Measurements from ENCODE around the gene FAM234B.

The FAM234B gene

DNA sequence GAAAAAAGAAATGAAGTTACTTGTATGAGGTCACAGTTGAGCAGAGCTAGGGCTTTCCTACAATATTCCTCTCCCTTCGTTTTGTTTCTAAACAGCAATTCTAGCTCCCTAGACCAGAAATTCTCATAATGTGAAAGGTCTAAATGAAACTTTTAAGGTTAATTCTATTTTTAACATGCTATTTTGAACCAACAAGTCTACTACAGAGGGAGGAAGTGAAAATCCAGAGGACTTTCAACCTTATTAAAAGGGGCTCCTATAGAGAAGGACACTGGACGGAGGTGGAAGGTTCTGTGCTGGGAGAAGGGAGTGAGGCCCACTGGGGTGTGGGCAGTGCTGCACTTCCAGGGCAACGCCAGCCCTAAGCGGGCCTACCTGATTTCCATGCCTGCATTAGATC lies 45.9 kb downstream of the FAM234B start:
- H3K4me3 ChIP-seq (ENCODE audit: low read depth, low read length) = no peak overlapping the region
- TF ChIP-seq, protein P1, sequence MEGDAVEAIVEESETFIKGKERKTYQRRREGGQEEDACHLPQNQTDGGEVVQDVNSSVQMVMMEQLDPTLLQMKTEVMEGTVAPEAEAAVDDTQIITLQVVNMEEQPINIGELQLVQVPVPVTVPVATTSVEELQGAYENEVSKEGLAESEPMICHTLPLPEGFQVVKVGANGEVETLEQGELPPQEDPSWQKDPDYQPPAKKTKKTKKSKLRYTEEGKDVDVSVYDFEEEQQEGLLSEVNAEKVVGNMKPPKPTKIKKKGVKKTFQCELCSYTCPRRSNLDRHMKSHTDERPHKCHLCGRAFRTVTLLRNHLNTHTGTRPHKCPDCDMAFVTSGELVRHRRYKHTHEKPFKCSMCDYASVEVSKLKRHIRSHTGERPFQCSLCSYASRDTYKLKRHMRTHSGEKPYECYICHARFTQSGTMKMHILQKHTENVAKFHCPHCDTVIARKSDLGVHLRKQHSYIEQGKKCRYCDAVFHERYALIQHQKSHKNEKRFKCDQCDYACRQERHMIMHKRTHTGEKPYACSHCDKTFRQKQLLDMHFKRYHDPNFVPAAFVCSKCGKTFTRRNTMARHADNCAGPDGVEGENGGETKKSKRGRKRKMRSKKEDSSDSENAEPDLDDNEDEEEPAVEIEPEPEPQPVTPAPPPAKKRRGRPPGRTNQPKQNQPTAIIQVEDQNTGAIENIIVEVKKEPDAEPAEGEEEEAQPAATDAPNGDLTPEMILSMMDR (IDR thresholded peaks at IDR 0.05; ENCODE audit: borderline replicate concordance, insufficient read depth, low read depth, low read length) = no peak

DNA sequence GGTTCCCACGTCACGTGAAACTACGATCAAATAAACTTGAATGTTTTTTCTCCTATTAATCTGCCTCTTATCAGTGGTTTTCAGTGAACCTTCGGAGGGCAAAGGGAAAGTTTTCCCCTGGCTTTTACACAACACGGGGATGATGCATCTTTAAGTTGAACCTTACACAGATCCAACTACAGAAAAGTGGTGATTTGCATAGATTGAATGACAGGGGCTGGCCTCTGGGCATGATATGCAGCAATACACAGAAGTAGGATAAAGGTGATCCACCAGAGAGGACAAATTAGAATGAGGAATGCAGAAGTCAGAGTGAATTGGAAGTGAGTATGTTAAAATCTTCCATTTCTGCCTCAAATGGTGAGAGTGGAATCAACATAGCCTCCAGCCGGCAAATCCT lies 47.7 kb downstream of the FAM234B start:
- TF ChIP-seq, protein P1 (IDR thresholded peaks at IDR 0.05; ENCODE audit: borderline replicate concordance, insufficient read depth, low read depth, low read length) = no peak

DNA sequence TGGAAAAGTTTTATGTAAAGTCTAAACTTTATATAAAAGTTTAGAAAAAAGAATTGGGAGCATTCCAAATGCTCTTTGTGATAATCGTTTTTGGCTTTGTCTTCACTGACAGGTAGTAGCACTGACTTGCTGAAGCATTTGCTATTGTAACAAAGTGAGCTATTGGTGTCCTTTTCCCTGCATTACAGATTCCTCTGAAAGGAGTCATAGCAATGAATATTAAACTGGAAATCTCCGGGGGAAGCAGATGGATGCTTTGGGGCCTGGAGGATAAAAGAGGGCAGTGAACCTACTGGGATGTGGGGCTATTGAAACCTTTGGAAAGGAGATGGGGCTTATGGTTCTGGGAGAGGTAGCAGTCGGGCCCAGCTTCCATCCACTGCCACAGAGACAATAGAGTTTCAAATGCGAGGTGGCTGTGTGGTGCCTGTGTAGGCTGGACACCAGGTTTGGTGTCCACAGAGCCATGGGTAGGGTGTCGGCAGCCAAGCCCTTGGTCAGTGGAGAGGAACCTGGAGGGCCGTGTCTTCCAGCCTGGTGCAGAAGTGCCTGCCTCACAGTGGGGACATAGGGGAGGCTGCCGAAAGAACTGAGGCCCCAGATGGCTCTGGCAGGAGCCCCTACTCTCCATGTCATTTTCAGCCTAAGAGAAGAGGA lies 49.1 kb downstream of the FAM234B start:
- H3K4me3 ChIP-seq (ENCODE audit: low read depth, low read length) = no peak overlapping the region
- TF ChIP-seq, protein P1 (IDR thresholded peaks at IDR 0.05; ENCODE audit: borderline replicate concordance, insufficient read depth, low read depth, low read length) = no peak

More for the DNA sequence above, 47.7 kb downstream of the FAM234B start:
- H3K4me3 ChIP-seq (ENCODE audit: low read depth, low read length) = no peak overlapping the region

DNA sequence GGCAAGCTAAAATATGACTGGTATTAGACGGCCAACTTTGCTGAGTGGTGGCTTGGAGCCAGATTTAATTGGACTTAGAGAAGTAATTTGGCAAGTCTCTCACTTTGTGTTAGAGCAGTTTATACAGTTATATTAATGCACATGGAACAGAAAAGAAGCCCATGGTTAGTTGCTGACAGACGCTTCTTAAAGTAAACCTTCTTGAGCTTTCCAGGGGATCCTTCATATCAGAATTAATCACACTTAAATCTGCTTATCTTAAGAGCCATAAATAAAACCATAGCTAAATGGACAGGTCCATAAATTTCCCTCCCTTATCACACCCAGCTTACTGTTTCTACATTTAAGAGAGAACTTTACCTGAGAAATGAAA lies 49.7 kb downstream of the FAM234B start:
- TF ChIP-seq, protein P1 (IDR thresholded peaks at IDR 0.05; ENCODE audit: borderline replicate concordance, insufficient read depth, low read depth, low read length) = no peak
- H3K4me3 ChIP-seq (ENCODE audit: low read depth, low read length) = no peak overlapping the region

DNA sequence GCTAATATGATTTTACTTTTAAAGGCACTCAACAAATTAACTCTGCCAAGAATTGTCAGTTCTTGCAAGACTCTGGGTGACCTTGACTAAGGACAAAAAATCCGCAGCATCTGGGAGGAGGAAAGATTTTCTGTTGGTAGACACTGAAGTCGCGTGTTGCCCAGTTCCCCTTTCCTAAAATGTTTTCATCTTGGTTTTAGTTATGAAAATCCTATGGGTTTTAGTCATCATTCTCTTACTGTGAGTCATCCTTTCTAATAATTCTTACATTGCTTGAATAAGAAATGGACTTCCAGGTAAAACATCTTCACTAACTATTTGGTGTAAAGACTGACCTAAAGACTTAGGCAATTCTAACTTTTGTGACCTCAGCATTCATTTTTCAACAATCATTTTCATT lies 50.2 kb downstream of the FAM234B start:
- H3K4me3 ChIP-seq (ENCODE audit: low read depth, low read length) = no peak overlapping the region
- TF ChIP-seq, protein P1 (IDR thresholded peaks at IDR 0.05; ENCODE audit: borderline replicate concordance, insufficient read depth, low read depth, low read length) = no peak

DNA sequence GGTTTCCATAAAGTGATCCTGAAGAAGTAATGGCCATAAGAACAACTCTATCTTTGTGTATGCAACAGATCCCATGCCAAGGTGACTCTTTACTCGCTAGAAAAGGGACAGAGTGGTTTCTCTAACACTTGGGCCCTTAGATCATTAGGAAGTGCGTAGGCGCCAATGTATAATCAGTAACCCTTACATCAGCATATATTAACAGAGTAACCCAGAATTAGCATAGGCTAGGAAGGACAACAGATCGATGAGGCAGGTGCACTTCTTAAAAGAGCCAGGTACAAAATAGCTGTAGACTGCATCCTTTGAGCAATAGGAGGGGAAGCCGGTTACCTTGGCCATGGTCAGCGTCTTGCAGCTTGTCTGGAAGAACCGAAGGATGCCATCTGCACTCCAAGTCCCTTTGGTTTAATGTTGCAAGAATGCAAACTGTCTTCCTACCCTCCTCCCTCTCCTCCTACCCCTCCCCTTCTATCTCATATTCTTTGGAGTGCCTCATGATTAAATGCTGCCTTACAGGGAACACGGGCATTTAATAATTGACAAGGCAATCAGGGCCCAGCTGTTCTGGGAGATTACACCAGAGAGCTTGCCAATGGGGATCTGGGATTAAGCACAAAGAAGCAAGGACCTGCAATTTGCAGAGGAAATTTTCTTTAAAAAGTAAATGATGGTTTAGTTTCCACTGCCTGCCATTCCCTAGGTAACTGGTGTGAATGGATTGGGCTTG lies 51.2 kb downstream of the FAM234B start:
- TF ChIP-seq, protein P1 (IDR thresholded peaks at IDR 0.05; ENCODE audit: borderline replicate concordance, insufficient read depth, low read depth, low read length) = no peak
- no peak overlapping the region for H3K4me3 ChIP-seq (ENCODE audit: low read depth, low read length)

DNA sequence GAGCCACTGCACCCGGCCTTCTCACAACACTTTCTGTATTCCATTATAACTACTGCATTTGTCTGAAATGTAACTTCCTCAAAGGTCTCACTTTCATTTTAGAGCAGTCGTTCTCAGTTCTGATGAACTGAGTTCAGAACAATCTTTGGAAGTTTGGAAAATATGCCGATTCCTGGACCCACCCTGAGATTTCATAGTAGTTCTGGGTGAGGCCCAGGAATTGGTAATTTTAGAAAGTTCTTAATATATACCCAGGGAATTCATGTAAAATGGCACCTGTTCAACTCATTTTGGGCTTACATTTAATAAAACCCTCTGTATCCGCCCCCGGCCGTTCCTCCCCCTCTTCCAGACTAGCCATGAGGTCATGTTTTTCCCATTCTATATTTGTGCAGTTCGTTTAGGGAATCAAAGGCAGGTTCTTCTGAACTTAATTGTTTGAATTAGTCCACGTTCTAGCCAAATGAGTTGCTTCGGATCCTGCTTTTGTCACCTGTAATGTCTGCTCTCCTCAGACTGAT lies 53.4 kb downstream of the FAM234B start:
- H3K4me3 ChIP-seq (ENCODE audit: low read depth, low read length) = no peak overlapping the region
- TF ChIP-seq, protein P1 (IDR thresholded peaks at IDR 0.05; ENCODE audit: borderline replicate concordance, insufficient read depth, low read depth, low read length) = no peak
